ENCODE results near the gene EXD2. TPM values are rescaled to one million over a fixed set of nuclear protein-coding genes. Genes with fewer than 3 reads are reported as not detected.
A peak's percentile ranks its signal among the peaks of the same experiment; 100 is the strongest.

Gene EXD2
- total and polyA plus RNA-seq, 2 experiments from 2014 or later, result 17.3 to 20.1 TPM

- in situ Hi-C loops (cut with MboI), result no loop called here
- no peak overlapping the region for H2AFZ ChIP-seq
- H3K27ac ChIP-seq, result peak overlapping the region; percentile 90
- no peaks in the 10 kb centered on the region for H3K36me3 ChIP-seq (ENCODE audit: low read depth)
- no peak overlapping the region for H3K4me2 ChIP-seq (ENCODE audit: unreplicated experiment)
- no peaks in the 10 kb centered on the region for H3K27me3 ChIP-seq (replicated peaks; ENCODE audit: insufficient read depth)
- WGBS, 2 experiments (ENCODE audit: low coverage in 1 of 2, low lambda C conversion rate in 2 of 2, missing lambda C conversion rate in 2 of 2), result 84% methylated on average over 1 of the region's 1 CpG; no CpG with 5 or more reads in 1 of the 2 experiments
- H3K9me2 ChIP-seq (ENCODE audit: insufficient read depth), result no peaks in the 10 kb centered on the region
- H3K4me1 ChIP-seq (ENCODE audit: insufficient read depth), result peaks cover 24% of the 10 kb centered on the region
- DNase-seq, result no peak
- H4K20me1 ChIP-seq (ENCODE audit: insufficient read depth), result no peaks in the 10 kb centered on the region
- H3K79me2 ChIP-seq (ENCODE audit: insufficient read depth), result no peaks in the 10 kb centered on the region
- no peak overlapping the region for H3K9ac ChIP-seq
- no peak overlapping the region for H3K4me3 ChIP-seq
- TF ChIP-seq EZH2phosphoT487 (IDR thresholded peaks at IDR 0.05; ENCODE audit: insufficient read depth, low read depth) (no peak), EZH2 (IDR thresholded peaks at IDR 0.05; ENCODE audit: insufficient read depth, poor library complexity, severe bottlenecking) (no peak)
- H3F3A ChIP-seq (ENCODE audit: insufficient read depth), result peaks cover 22% of the 10 kb centered on the region
- H3K9me3 ChIP-seq (ENCODE audit: low read depth), result no peaks in the 10 kb centered on the region
Observed at GRCh38 chr14:69269381-69269780, 78.1 kb downstream of the EXD2 start.

GRCh38 chr14:69270097-69270496 lies 78.8 kb downstream of the EXD2 start:
- DNase-seq, result no peak
- no peaks in the 10 kb centered on the region for H4K20me1 ChIP-seq (ENCODE audit: insufficient read depth)

DNA sequence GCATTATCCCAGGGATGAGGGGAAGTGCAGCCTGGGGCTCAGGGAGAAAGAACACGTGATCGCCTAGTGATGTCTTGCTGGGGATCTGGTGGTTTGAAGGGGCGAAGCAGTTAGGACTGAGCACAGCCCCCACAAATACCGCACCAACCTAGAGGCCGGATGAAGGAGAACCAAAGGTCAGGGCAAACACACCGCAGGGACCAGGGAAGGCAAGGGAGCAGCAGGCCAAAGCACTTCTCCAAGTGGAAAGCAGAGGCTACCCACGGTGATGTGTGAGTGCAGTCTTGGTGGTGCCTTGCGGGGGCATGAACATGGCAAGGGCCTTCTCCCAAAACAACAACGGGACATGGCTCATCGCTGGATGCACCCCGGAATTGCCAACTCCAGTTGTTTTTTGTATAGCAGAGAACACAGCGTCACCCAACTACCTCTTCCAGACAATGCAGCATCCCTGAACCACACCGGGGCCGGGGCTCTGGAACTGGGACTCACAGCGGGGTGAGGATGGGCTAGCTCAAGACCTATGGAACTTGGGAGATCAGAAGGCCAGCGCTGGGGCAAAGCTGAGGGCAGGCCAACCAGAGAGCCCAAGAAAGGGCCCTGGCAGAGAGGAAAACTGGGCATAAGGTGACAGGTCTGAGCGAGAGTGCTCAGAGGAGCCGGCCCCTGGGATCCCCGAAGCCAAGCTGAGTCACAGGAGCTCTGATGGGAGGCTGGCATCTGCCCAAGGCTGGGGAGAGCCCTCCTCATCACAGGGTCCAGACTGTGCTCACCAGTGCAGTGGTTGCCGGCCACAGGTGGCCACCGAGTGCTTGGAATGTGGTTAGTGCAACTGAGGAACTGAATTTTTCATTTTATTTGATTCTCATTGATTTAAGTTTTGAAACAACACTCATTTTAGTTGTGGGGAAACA lies 79.8 kb downstream of the EXD2 start:
- no peak overlapping the region for H3K27ac ChIP-seq
- no peaks in the 10 kb centered on the region for H3K27me3 ChIP-seq (replicated peaks; ENCODE audit: insufficient read depth)
- no peak overlapping the region for H3K4me3 ChIP-seq
- no peak for DNase-seq
- no peak overlapping the region for H3K4me2 ChIP-seq (ENCODE audit: unreplicated experiment)
- in situ Hi-C loops (cut with MboI), result no loop called here
- TF ChIP-seq EZH2phosphoT487 (IDR thresholded peaks at IDR 0.05; ENCODE audit: insufficient read depth, low read depth) (no peak), EZH2 (IDR thresholded peaks at IDR 0.05; ENCODE audit: insufficient read depth, poor library complexity, severe bottlenecking) (no peak)
- no peak overlapping the region for H3K9ac ChIP-seq
- no peaks in the 10 kb centered on the region for H3K9me3 ChIP-seq (ENCODE audit: low read depth)
- no peaks in the 10 kb centered on the region for H3K36me3 ChIP-seq (ENCODE audit: low read depth)
- H3F3A ChIP-seq (ENCODE audit: insufficient read depth), result peaks cover 22% of the 10 kb centered on the region
- peaks cover 24% of the 10 kb centered on the region for H3K4me1 ChIP-seq (ENCODE audit: insufficient read depth)
- no peaks in the 10 kb centered on the region for H3K9me2 ChIP-seq (ENCODE audit: insufficient read depth)
- WGBS, 2 experiments (ENCODE audit: low coverage in 1 of 2, low lambda C conversion rate in 2 of 2, missing lambda C conversion rate in 2 of 2), result 85 to 87% methylated on average over 18 to 21 of the region's 21 CpGs
- no peaks in the 10 kb centered on the region for H4K20me1 ChIP-seq (ENCODE audit: insufficient read depth)
- no peaks in the 10 kb centered on the region for H3K79me2 ChIP-seq (ENCODE audit: insufficient read depth)
- H2AFZ ChIP-seq, result no peak overlapping the region

More at GRCh38 chr14:69270097-69270496, 78.8 kb downstream of the EXD2 start:
- H3K4me2 ChIP-seq (ENCODE audit: unreplicated experiment), result no peak overlapping the region
- H3K9me2 ChIP-seq (ENCODE audit: insufficient read depth), result no peaks in the 10 kb centered on the region
- no peak overlapping the region for H3K4me3 ChIP-seq
- H3K4me1 ChIP-seq (ENCODE audit: insufficient read depth), result peaks cover 24% of the 10 kb centered on the region
- no peaks in the 10 kb centered on the region for H3K27me3 ChIP-seq (replicated peaks; ENCODE audit: insufficient read depth)
- H3K79me2 ChIP-seq (ENCODE audit: insufficient read depth), result no peaks in the 10 kb centered on the region
- in situ Hi-C loops (cut with MboI), result no loop called here
- peaks cover 22% of the 10 kb centered on the region for H3F3A ChIP-seq (ENCODE audit: insufficient read depth)
- H3K27ac ChIP-seq, result no peak overlapping the region
- no peaks in the 10 kb centered on the region for H3K36me3 ChIP-seq (ENCODE audit: low read depth)
- WGBS, 2 experiments (ENCODE audit: low coverage in 1 of 2, low lambda C conversion rate in 2 of 2, missing lambda C conversion rate in 2 of 2), result 91 to 93% methylated on average over 10 of the region's 10 CpGs
- no peak overlapping the region for H2AFZ ChIP-seq
- H3K9me3 ChIP-seq (ENCODE audit: low read depth), result no peaks in the 10 kb centered on the region
- TF ChIP-seq EZH2phosphoT487 (IDR thresholded peaks at IDR 0.05; ENCODE audit: insufficient read depth, low read depth), result no peak
- TF ChIP-seq EZH2 (IDR thresholded peaks at IDR 0.05; ENCODE audit: insufficient read depth, poor library complexity, severe bottlenecking), result no peak
- H3K9ac ChIP-seq, result no peak overlapping the region

GRCh38 chr14:69274321-69274720 lies 83.0 kb downstream of the EXD2 start:
- Histone ChIP-seq H3K79me2 (ENCODE audit: insufficient read depth) (no peaks in the 10 kb centered on the region), H3K4me3 (no peak overlapping the region), H3K4me2 (ENCODE audit: unreplicated experiment) (no peak overlapping the region), H3K9ac (no peak overlapping the region), H3K9me3 (ENCODE audit: low read depth) (no peaks in the 10 kb centered on the region), H3K27ac (no peak overlapping the region), H2AFZ (no peak overlapping the region), H3K9me2 (ENCODE audit: insufficient read depth) (no peaks in the 10 kb centered on the region), H4K20me1 (ENCODE audit: insufficient read depth) (no peaks in the 10 kb centered on the region), H3K36me3 (ENCODE audit: low read depth) (no peaks in the 10 kb centered on the region), H3K4me1 (ENCODE audit: insufficient read depth) (peaks cover 3% of the 10 kb centered on the region), H3K27me3 (replicated peaks; ENCODE audit: insufficient read depth) (no peaks in the 10 kb centered on the region), H3F3A (ENCODE audit: insufficient read depth) (peaks cover 4% of the 10 kb centered on the region)
- in situ Hi-C loops (cut with MboI), result no loop called here
- DNase-seq, result no peak
- 47 to 48% methylated on average over 2 of the region's 2 CpGs for WGBS, 2 experiments (ENCODE audit: low coverage in 1 of 2, low lambda C conversion rate in 2 of 2, missing lambda C conversion rate in 2 of 2)
- TF ChIP-seq EZH2phosphoT487 (IDR thresholded peaks at IDR 0.05; ENCODE audit: insufficient read depth, low read depth), result no peak
- no peak for TF ChIP-seq EZH2 (IDR thresholded peaks at IDR 0.05; ENCODE audit: insufficient read depth, poor library complexity, severe bottlenecking)

All from GM23248 (cell line).